OCI-LY3 (cell line): ENCODE results near the gene RPS29.

Experiments used
- EZH2phosphoT487 ChIP-seq: fragments of 200-600 bp; shearing (Covaris generic); IDR thresholded peaks from 2 replicates; pipeline ENCODE4 v1.6.1; 2018; ENCODE audit warnings: antibody characterized with exemption, mixed run types, low read depth
- TF ChIP-seq, protein P1 (sequence below): fragments of 200-600, 300-600 bp; sonication (generic); IDR thresholded peaks from 2 replicates; pipeline ENCODE4 v1.5.1; 2014; ENCODE audit warnings: antibody characterized with exemption, low read length, low read depth

GRCh38 chr14:49545071-49545470, 41.1 kb downstream of the RPS29 start:
- TF ChIP-seq, protein P1, sequence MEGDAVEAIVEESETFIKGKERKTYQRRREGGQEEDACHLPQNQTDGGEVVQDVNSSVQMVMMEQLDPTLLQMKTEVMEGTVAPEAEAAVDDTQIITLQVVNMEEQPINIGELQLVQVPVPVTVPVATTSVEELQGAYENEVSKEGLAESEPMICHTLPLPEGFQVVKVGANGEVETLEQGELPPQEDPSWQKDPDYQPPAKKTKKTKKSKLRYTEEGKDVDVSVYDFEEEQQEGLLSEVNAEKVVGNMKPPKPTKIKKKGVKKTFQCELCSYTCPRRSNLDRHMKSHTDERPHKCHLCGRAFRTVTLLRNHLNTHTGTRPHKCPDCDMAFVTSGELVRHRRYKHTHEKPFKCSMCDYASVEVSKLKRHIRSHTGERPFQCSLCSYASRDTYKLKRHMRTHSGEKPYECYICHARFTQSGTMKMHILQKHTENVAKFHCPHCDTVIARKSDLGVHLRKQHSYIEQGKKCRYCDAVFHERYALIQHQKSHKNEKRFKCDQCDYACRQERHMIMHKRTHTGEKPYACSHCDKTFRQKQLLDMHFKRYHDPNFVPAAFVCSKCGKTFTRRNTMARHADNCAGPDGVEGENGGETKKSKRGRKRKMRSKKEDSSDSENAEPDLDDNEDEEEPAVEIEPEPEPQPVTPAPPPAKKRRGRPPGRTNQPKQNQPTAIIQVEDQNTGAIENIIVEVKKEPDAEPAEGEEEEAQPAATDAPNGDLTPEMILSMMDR, result no peak
- no peak for TF ChIP-seq EZH2phosphoT487
